Ishikawa (cell line): Measurements from ENCODE around the gene HDAC5.

ENCODE experiments used
- CEBPB ChIP-seq: IDR thresholded peaks from 2 replicates; pipeline ENCODE4 v1.6.1; 2012
- CREB1 ChIP-seq: IDR thresholded peaks from 2 replicates; pipeline ENCODE4 v1.6.1; 2012; ENCODE audit warnings: low read depth
- EGR1 ChIP-seq: IDR thresholded peaks from 2 replicates; pipeline ENCODE4 v1.6.1; 2012
- EP300 ChIP-seq: IDR thresholded peaks from 2 replicates; pipeline ENCODE4 v1.6.1; 2012; ENCODE audit warnings: borderline replicate concordance
- FOXM1 ChIP-seq: IDR thresholded peaks from 2 replicates; pipeline ENCODE4 v1.6.1; 2012; ENCODE audit warnings: low read depth, borderline replicate concordance
- NFIC ChIP-seq: IDR thresholded peaks from 2 replicates; pipeline ENCODE4 v1.6.1; 2012
- RAD21 ChIP-seq: IDR thresholded peaks from 2 replicates; pipeline ENCODE4 v1.6.1; 2012; ENCODE audit warnings: low read depth
- TAF1 ChIP-seq: IDR thresholded peaks from 2 replicates; pipeline ENCODE4 v1.6.1; 2012; ENCODE audit warnings: low read depth, mild to moderate bottlenecking
- TCF12 ChIP-seq: IDR thresholded peaks from 2 replicates; pipeline ENCODE4 v1.6.1; 2012; ENCODE audit warnings: low read depth
- TEAD4 ChIP-seq: IDR thresholded peaks from 2 replicates; pipeline ENCODE4 v1.6.1; 2012
- YY1 ChIP-seq: IDR thresholded peaks from 2 replicates; pipeline ENCODE4 v1.6.1; 2012; ENCODE audit warnings: low read depth
- ZBTB7A ChIP-seq: IDR thresholded peaks from 2 replicates; pipeline ENCODE4 v1.6.1; 2012; ENCODE audit warnings: low read depth
- TF ChIP-seq, protein P1 (sequence below): IDR thresholded peaks from 2 replicates; pipeline ENCODE4 v1.6.1; 2012
- TF ChIP-seq, protein P2 (sequence below): IDR thresholded peaks from 2 replicates; pipeline ENCODE4 v1.6.1; 2012
- TF ChIP-seq, protein P3 (sequence below): IDR thresholded peaks from 2 replicates; pipeline ENCODE4 v1.6.1; 2012; ENCODE audit warnings: low read depth, mild to moderate bottlenecking

HDAC5 gene

DNA sequence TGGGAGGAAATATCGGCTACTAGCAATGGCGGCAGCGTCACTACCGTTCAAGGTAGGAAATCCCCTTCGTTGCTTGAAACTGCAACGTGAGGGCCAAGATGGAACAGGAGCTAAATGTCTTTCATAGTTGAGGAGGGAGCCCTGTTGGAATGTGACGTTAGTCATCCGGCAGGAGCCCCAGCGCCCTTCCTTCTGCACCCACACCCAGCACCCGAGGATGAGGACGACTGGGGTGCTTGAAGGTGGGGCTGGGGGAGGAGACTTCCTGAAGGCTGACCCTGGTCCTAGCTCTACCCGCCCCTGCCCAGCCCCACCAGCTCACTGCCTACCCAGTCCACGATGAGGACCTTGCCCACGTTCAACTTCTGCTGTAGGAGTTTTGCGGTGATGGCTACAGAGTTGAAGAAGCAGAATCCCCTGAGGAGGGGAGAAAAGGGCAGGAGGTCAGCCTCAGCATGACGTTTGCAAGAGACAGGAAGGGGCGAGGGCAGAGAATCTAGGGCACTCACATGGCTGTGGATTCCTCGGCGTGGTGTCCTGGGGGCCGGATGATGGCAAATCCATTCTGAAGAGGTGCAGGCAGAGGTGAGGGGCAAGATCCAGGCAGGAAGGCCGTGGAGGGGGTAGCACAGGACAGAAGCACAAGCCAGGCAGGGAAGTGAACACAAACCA, 41.0 kb downstream of the HDAC5 start:
- TF ChIP-seq EP300 (no peak), CEBPB (no peak), FOXM1 (no peak), ZBTB7A (no peak), TCF12 (no peak)
- TF ChIP-seq, protein P1, sequence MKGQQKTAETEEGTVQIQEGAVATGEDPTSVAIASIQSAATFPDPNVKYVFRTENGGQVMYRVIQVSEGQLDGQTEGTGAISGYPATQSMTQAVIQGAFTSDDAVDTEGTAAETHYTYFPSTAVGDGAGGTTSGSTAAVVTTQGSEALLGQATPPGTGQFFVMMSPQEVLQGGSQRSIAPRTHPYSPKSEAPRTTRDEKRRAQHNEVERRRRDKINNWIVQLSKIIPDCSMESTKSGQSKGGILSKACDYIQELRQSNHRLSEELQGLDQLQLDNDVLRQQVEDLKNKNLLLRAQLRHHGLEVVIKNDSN = no peak

DNA sequence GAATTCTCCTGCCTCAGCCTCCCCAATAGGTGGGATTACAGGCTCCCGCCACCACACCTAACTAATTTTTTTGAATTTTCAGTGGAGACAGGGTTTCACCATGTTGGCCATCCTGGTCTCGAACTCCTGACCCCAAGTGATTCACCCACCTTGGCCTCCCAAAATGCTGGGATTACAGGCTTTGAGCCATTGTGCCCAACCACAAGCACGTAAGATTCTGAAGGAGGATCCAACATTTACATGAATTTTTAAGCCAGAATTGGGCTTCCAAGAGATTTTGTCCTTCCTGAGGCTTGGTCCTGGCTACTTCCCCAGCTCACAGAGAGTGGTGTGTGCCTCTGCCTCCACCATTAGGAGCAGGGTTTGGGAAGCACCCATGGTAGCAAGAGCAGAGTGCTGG, 41.8 kb downstream of the HDAC5 start:
- TF ChIP-seq, protein P2, sequence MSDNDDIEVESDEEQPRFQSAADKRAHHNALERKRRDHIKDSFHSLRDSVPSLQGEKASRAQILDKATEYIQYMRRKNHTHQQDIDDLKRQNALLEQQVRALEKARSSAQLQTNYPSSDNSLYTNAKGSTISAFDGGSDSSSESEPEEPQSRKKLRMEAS = no peak
- TF ChIP-seq, protein P3, sequence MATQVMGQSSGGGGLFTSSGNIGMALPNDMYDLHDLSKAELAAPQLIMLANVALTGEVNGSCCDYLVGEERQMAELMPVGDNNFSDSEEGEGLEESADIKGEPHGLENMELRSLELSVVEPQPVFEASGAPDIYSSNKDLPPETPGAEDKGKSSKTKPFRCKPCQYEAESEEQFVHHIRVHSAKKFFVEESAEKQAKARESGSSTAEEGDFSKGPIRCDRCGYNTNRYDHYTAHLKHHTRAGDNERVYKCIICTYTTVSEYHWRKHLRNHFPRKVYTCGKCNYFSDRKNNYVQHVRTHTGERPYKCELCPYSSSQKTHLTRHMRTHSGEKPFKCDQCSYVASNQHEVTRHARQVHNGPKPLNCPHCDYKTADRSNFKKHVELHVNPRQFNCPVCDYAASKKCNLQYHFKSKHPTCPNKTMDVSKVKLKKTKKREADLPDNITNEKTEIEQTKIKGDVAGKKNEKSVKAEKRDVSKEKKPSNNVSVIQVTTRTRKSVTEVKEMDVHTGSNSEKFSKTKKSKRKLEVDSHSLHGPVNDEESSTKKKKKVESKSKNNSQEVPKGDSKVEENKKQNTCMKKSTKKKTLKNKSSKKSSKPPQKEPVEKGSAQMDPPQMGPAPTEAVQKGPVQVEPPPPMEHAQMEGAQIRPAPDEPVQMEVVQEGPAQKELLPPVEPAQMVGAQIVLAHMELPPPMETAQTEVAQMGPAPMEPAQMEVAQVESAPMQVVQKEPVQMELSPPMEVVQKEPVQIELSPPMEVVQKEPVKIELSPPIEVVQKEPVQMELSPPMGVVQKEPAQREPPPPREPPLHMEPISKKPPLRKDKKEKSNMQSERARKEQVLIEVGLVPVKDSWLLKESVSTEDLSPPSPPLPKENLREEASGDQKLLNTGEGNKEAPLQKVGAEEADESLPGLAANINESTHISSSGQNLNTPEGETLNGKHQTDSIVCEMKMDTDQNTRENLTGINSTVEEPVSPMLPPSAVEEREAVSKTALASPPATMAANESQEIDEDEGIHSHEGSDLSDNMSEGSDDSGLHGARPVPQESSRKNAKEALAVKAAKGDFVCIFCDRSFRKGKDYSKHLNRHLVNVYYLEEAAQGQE = no peak
- TF ChIP-seq EP300 = no peak
- no peak for TF ChIP-seq CEBPB
- no peak for TF ChIP-seq TAF1

DNA sequence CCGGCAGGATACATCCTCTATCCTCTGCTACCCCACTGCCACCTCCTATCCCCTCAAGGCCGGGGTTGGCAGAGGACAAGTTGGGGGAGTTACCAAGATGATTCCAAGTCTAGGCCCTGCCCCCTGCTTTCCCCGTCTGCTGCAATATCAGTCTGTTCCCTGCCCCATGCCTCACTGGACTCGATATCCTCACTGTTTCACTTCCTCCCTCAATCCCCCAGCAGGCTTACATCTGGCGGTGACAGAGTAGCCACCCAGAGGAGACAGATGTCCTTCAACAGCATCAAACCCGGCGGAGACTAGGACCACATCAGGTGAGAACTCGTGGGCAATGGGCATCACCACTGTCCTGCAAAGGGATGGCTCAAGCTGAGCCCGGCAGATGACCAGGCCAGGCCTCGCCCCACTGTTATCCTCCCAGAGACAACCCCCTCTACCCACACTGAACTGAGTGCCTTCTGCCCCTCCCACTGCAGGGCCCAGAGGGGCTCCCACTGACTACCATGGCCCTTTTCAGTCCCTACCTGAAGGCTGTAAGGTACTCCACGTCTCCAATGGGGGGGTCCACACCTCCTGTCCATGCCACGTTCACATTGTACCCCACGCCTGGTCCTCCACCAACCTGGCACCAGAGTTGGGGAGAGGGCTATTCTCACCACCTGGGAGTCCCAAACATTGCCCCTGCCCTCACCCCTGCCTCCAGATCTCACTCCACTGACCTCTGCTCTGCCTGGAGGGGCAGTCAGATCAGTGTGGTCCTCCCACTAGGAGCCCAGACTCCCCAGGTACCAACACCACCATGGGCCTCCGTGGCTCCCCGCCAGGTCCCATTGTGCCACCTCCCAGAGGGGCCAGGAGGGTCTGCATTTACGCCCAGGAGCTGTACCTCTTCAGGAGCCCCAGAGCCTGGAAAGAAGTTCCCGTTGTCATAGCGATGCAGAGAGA, 43.3 kb downstream of the HDAC5 start:
- no peak for TF ChIP-seq EP300

DNA sequence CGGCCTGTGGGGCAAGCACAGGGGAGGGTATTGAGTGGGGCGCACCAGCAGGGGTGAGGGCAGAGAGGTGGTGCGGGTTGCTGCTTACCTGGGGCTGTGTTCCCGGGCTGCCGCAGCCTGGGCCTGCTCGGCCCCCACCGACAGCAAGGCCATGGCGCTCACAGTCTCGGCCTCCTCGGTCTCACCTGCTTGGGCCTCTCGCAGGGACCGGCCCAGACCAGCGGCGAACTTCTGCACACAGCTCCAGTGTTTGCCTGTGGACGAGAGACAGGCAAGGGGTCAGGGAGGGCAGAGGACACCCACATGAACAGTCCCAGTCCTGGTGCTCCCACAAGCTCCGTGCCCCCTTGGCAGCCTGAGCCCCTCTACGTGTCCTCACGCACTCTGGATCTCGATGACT, 45.0 kb downstream of the HDAC5 start:
- TF ChIP-seq, protein P2 = no peak
- no peak for TF ChIP-seq YY1
- no peak for TF ChIP-seq TEAD4
- no peak for TF ChIP-seq TCF12
- no peak for TF ChIP-seq FOXM1
- TF ChIP-seq NFIC = no peak
- TF ChIP-seq CREB1 = no peak

DNA sequence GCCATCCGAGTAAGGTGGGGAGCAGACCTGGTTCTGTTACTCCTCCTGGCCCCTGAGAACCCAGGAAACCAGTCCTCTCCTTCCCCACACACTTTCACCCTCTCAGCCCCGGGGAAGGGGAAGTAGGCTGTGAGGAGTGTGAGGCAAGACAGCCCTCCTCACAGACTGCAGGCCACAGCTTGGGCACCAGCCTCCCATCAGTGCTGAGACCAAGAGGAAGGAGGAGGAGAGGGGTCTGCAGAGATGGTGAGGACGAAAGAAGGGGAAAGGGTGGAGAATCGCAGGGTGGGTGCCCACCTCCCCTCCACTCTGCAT, 45.9 kb downstream of the HDAC5 start:
- TF ChIP-seq TCF12 = no peak
- no peak for TF ChIP-seq EP300
- TF ChIP-seq CREB1 = no peak
- TF ChIP-seq RAD21 = no peak
- TF ChIP-seq EGR1 = no peak
- no peak for TF ChIP-seq TEAD4
- TF ChIP-seq, protein P2 = no peak
- TF ChIP-seq ZBTB7A = no peak
- no peak for TF ChIP-seq YY1
- TF ChIP-seq FOXM1 = no peak
- TF ChIP-seq TAF1 = no peak
- TF ChIP-seq, protein P1 = no peak
- TF ChIP-seq, protein P3 = no peak
- no peak for TF ChIP-seq NFIC
- no peak for TF ChIP-seq CEBPB
